ENCODE results near the gene PPP4R4.

The PPP4R4 gene

DNA sequence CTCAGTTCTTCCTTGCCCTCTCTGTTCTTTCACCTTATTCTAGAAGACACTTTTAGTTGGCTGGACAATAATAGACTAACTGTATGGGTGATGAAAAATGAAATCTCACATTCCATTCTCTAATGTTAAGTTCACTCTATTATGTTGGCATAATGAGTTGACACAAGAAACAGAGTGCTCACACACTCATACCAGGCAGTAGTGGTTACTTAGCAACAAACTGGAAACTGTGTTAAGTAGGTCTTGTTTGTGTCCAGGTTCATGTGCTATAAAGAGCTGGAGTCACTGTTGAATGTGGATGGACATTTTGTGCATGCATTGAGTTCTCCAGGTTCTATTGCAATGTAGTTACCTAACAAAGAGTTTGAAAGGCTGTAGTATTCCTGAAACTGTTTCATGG is 16.9 kb upstream of the PPP4R4 start:
- in situ Hi-C loops (cut with HindIII; ENCODE audit: low sequenced_read_pairs), result no loop called here
- H3K4me3 ChIP-seq (ENCODE audit: low read depth, low read length), result no peak overlapping the region
- no peak for TF ChIP-seq CTCF (IDR thresholded peaks at IDR 0.05; ENCODE audit: low read depth, low read length, missing control alignments)
- no peak for DNase-seq (ENCODE audit: low read depth)

- TF ChIP-seq CTCF (IDR thresholded peaks at IDR 0.05; ENCODE audit: low read depth, low read length, missing control alignments), result no peak
- in situ Hi-C loops (cut with HindIII; ENCODE audit: low sequenced_read_pairs), result no loop called here
- DNase-seq (ENCODE audit: low read depth), result no peak
- no peak overlapping the region for H3K4me3 ChIP-seq (ENCODE audit: low read depth, low read length)
Measured at GRCh38 chr14:94158239-94158883, 15.8 kb upstream of the PPP4R4 start.

DNA sequence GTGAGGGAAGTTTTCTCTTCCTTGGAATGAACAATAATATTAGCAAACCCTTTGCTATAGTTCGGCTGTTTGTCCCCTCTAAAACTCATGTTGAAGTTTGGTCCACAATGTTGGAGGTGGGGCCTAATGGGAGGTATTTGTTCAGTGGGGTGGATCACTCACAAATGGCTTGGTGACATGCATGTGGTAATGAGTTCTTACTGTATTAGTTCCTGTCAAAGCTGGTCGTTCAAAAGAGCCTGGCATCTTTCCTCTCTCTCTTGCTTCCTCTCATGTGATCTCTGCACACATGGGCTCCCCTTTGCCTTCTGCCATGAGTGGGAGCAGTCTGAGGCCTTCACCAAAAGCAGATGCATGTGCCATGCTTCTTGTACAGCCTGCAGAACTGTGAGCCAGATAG is 13.1 kb upstream of the PPP4R4 start:
- no peak for DNase-seq (ENCODE audit: low read depth)
- H3K4me3 ChIP-seq (ENCODE audit: low read depth, low read length), result no peak overlapping the region
- TF ChIP-seq CTCF (IDR thresholded peaks at IDR 0.05; ENCODE audit: low read depth, low read length, missing control alignments), result no peak
- in situ Hi-C loops (cut with HindIII; ENCODE audit: low sequenced_read_pairs), result no loop called here

DNA sequence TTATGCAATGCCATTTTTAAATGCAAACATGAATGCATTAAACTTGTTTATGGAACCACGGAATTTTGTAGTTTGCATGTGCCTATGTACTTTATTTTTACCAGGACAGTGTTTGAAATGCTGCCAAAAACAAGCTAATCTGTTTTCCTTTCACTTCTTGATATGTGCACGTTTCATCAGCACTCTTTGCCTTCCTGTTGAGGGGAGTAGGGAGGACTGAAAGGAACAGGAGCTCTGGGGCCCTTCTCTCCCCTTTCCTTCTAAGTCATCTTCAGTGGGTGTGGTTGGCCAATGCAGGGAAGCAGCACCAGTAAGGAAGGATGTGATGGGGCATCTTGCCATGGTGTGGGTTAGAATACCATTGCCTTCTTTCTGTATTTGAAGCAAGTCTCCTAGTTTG is 12.1 kb upstream of the PPP4R4 start:
- H3K4me3 ChIP-seq (ENCODE audit: low read depth, low read length), result no peak overlapping the region
- TF ChIP-seq CTCF (IDR thresholded peaks at IDR 0.05; ENCODE audit: low read depth, low read length, missing control alignments), result no peak
- DNase-seq (ENCODE audit: low read depth), result no peak
- in situ Hi-C loops (cut with HindIII; ENCODE audit: low sequenced_read_pairs), result no loop called here

DNA sequence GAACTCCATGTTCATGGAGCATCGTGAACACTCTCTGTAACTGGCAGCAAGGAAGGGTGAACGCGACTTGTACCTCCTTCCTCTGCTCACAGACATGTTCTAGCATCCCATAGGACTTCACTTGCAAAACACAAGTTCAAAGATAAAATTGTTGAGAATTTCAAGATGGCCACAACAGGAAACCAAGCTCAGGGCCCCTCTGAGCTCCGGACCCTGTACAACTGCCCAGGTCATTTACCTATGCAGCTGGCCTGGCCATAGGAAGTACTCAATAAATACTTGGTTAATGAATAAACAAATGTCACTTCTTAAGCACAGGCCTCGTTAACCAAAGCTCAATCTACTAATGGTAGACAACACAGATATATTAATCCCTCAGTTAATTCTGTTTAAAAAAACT is 11.7 kb upstream of the PPP4R4 start:
- H3K4me3 ChIP-seq (ENCODE audit: low read depth, low read length), result no peak overlapping the region
- no peak for TF ChIP-seq CTCF (IDR thresholded peaks at IDR 0.05; ENCODE audit: low read depth, low read length, missing control alignments)
- no peak for DNase-seq (ENCODE audit: low read depth)
- in situ Hi-C loops (cut with HindIII; ENCODE audit: low sequenced_read_pairs), result no loop called here

DNA sequence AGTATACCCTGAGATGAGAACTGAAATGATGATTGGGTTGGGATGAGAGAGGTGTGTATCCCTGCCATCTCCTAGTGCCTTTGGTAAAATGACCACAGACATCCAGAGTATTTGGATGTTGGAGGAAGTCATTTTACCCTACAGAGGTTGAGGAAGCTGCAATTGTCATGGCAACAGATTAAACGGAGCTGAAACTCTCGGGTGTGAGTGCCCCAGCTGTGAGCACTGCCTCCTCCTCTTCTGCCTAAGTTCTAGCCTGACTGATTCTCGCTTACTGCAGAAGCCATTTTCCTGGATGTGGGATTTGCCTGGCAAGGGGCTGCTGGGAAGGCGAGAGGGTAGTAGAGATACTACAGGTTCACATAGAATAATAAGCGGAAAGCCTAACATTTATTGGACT is 10.3 kb upstream of the PPP4R4 start:
- no peak for TF ChIP-seq CTCF (IDR thresholded peaks at IDR 0.05; ENCODE audit: low read depth, low read length, missing control alignments)
- in situ Hi-C loops (cut with HindIII; ENCODE audit: low sequenced_read_pairs), result no loop called here
- H3K4me3 ChIP-seq (ENCODE audit: low read depth, low read length), result no peak overlapping the region
- DNase-seq (ENCODE audit: low read depth), result no peak
